ENCODE data around the gene CADM1.

Gene CADM1

DNA sequence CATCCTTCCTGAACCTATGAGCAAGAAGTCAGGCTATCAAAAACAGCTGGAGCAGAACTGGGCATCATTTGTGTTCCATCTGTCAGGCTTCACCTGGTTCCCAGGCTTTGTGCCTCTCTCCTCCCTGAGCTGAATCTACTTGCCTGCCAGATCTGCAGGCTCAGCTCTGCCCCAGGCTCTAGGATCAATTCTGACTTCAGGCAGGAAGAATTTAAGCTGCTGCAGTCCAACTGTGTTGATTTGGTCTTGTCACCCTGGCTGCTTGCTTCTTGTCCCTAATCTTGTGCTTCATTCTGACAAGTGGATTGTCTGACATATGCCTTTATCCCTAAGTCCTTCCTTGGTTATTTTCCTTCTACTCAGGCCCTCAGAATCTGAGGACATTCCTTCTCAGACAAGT is 31.6 kb upstream of the CADM1 start:
- Histone ChIP-seq H3K4me3 (ENCODE audit: low read length) (no peak overlapping the region), H4K20me1 (ENCODE audit: control insufficient read depth, insufficient read depth, low read depth, low read length) (no peaks in the 10 kb centered on the region), H3K79me2 (ENCODE audit: control insufficient read depth, low read length) (no peaks in the 10 kb centered on the region), H3K9me3 (ENCODE audit: control insufficient read depth, insufficient read depth, low read length) (no peaks in the 10 kb centered on the region), H3K36me3 (ENCODE audit: control insufficient read depth, low read length) (no peaks in the 10 kb centered on the region), H3K4me2 (ENCODE audit: low read length) (no peak overlapping the region), H3K27ac (ENCODE audit: low read depth, low read length) (no peak overlapping the region), H3K27me3 (ENCODE audit: control insufficient read depth, low read length) (no peaks in the 10 kb centered on the region), H3F3A (ENCODE audit: control insufficient read depth, insufficient read depth) (no peaks in the 10 kb centered on the region), H3K9me2 (replicated peaks; ENCODE audit: control insufficient read depth, low read length) (no peaks in the 10 kb centered on the region), H3K4me1 (ENCODE audit: control insufficient read depth, low read length) (no peaks in the 10 kb centered on the region)
- TF ChIP-seq, protein P1, sequence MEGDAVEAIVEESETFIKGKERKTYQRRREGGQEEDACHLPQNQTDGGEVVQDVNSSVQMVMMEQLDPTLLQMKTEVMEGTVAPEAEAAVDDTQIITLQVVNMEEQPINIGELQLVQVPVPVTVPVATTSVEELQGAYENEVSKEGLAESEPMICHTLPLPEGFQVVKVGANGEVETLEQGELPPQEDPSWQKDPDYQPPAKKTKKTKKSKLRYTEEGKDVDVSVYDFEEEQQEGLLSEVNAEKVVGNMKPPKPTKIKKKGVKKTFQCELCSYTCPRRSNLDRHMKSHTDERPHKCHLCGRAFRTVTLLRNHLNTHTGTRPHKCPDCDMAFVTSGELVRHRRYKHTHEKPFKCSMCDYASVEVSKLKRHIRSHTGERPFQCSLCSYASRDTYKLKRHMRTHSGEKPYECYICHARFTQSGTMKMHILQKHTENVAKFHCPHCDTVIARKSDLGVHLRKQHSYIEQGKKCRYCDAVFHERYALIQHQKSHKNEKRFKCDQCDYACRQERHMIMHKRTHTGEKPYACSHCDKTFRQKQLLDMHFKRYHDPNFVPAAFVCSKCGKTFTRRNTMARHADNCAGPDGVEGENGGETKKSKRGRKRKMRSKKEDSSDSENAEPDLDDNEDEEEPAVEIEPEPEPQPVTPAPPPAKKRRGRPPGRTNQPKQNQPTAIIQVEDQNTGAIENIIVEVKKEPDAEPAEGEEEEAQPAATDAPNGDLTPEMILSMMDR (IDR thresholded peaks at IDR 0.05; ENCODE audit: low read depth, low read length, poor library complexity, severe bottlenecking): no peak
- no peak for TF ChIP-seq EZH2phosphoT487 (IDR thresholded peaks at IDR 0.05; ENCODE audit: borderline replicate concordance, low read length)

DNA sequence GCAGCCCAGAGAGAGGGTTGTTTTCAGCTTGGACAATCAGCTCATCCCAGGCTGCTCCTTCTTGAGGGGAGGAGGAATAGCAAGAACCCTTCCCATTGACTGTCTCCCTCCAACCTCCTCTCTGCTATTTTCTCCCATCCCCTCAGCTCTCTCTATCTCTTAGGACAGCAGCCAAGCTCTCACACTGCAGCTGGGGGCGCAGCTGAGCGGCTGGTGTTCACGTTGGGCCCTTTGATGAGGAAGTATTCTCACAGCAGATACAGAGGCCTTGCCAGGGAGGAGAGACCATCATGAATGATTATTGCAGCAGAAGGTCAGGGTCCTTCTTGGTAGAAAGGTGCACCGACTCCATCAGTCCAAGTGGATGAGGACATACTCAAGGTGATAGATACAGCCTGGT is 26.5 kb upstream of the CADM1 start:
- Histone ChIP-seq H3K4me3 (ENCODE audit: low read length) (no peak overlapping the region), H3K36me3 (ENCODE audit: control insufficient read depth, low read length) (no peaks in the 10 kb centered on the region), H3K4me1 (ENCODE audit: control insufficient read depth, low read length) (no peaks in the 10 kb centered on the region), H3K4me2 (ENCODE audit: low read length) (no peak overlapping the region), H3F3A (ENCODE audit: control insufficient read depth, insufficient read depth) (no peaks in the 10 kb centered on the region), H3K27ac (ENCODE audit: low read depth, low read length) (no peak overlapping the region), H3K9me2 (replicated peaks; ENCODE audit: control insufficient read depth, low read length) (no peaks in the 10 kb centered on the region), H3K79me2 (ENCODE audit: control insufficient read depth, low read length) (no peaks in the 10 kb centered on the region), H4K20me1 (ENCODE audit: control insufficient read depth, insufficient read depth, low read depth, low read length) (no peaks in the 10 kb centered on the region), H3K9me3 (ENCODE audit: control insufficient read depth, insufficient read depth, low read length) (no peaks in the 10 kb centered on the region), H3K27me3 (ENCODE audit: control insufficient read depth, low read length) (no peaks in the 10 kb centered on the region)
- TF ChIP-seq, protein P1 (IDR thresholded peaks at IDR 0.05; ENCODE audit: low read depth, low read length, poor library complexity, severe bottlenecking): peak; percentile 18
- TF ChIP-seq EZH2phosphoT487 (IDR thresholded peaks at IDR 0.05; ENCODE audit: borderline replicate concordance, low read length): no peak

- no peaks in the 10 kb centered on the region for H4K20me1 ChIP-seq (ENCODE audit: control insufficient read depth, insufficient read depth, low read depth, low read length)
- H3K36me3 ChIP-seq (ENCODE audit: control insufficient read depth, low read length): no peaks in the 10 kb centered on the region
- TF ChIP-seq, protein P1 (IDR thresholded peaks at IDR 0.05; ENCODE audit: low read depth, low read length, poor library complexity, severe bottlenecking): no peak
- TF ChIP-seq EZH2phosphoT487 (IDR thresholded peaks at IDR 0.05; ENCODE audit: borderline replicate concordance, low read length): no peak
- no peak overlapping the region for H3K4me3 ChIP-seq (ENCODE audit: low read length)
- H3F3A ChIP-seq (ENCODE audit: control insufficient read depth, insufficient read depth): no peaks in the 10 kb centered on the region
- H3K79me2 ChIP-seq (ENCODE audit: control insufficient read depth, low read length): no peaks in the 10 kb centered on the region
- H3K27me3 ChIP-seq (ENCODE audit: control insufficient read depth, low read length): no peaks in the 10 kb centered on the region
- H3K4me2 ChIP-seq (ENCODE audit: low read length): no peak overlapping the region
- no peaks in the 10 kb centered on the region for H3K4me1 ChIP-seq (ENCODE audit: control insufficient read depth, low read length)
- H3K27ac ChIP-seq (ENCODE audit: low read depth, low read length): no peak overlapping the region
- H3K9me2 ChIP-seq (replicated peaks; ENCODE audit: control insufficient read depth, low read length): no peaks in the 10 kb centered on the region
- H3K9me3 ChIP-seq (ENCODE audit: control insufficient read depth, insufficient read depth, low read length): no peaks in the 10 kb centered on the region
These were observed 24.0 kb upstream of the CADM1 start for GRCh38 chr11:115528225-115528624.
